Measurements from ENCODE around the gene CRB2. TPM values are rescaled to one million over a fixed set of nuclear protein-coding genes. Genes with fewer than 3 reads are reported as not detected.

CRB2 gene
- total and polyA plus RNA-seq, 2 of the 13 experiments (the other 11 are each of a cell fraction or from before 2014, with no cell fraction given) = 0.01 to 0.29 TPM

MicroRNA genes within 50 kb of the gene (microRNA counts, 767-probe panel; counts per million panel counts)
- microRNA hsa-miR-601 = not detected

Small RNAs within 50 kb of the gene (microRNA-seq; reads per million reads assigned to microRNA genes)
- not detected for gene MIR601

Small RNAs within 50 kb of the gene (small RNA-seq; reads per million reads assigned to genes)
- 0 reads per million in 3 experiments for gene MIR601 (ENCODE audit: insufficient read depth in 2 of 3, insufficient read length in 3 of 3, low read depth in 2 of 3, low replicate concordance in 1 of 3)

Other genes with a start within 250 kb of the CRB2 start
- 38.5 and 46.1 TPM in 2 replicates for gene STRBP, start 87.6 kb upstream of the CRB2 start, total RNA-seq (2016; rRNA removed; fragmentation: Illumina TruSeq; extraction: Trizol)
- gene STRBP, start 87.6 kb upstream of the CRB2 start, polyA plus RNA-seq (2011; rRNA removed) = 12.4 and 14.5 TPM in 2 replicates